B cell (primary cell): ENCODE results near the gene PPP2R5D. TPM values are rescaled to one million over a fixed set of nuclear protein-coding genes. Genes with fewer than 3 reads are reported as not detected.

ENCODE experiments used
- ATAC-seq: fragments of 200-7000 bp; cut with Tn5 transposase; one replicate; pipeline ENCODE4 v1.10.0; 2021; ENCODE audit warnings: low read depth, mild to moderate bottlenecking, moderate number of reproducible peaks, moderate library complexity
- CTCF ChIA-PET: fragments of 350-600 bp; sonication (Branson Sonifier 250); formaldehyde crosslinking; loops from one replicate; lab custom pipeline; 2021; ENCODE audit warnings: antibody characterized with exemption, inconsistent platforms; lab: Charles Lee
- POLR2A ChIA-PET: fragments of 350-600 bp; sonication (Branson Sonifier 250); formaldehyde crosslinking; loops from one replicate; lab custom pipeline; 2021; ENCODE audit warnings: antibody characterized with exemption; lab: Charles Lee
- DNase-seq: peaks from one replicate; pipeline ENCODE4 v3.0.0; 2013
- H2AFZ ChIP-seq: 2 replicates; pipeline ENCODE4 v1.6.1; 2012; ENCODE audit warnings: mild to moderate bottlenecking, low read depth, low read length; ENCODE audit not compliant: insufficient read depth, poor library complexity, severe bottlenecking
- H3K27ac ChIP-seq, 2 donors: 1 replicate in 1 of 2; 2 replicates in 1 of 2; pipeline ENCODE4 v1.5.1; 2012 to 2013; ENCODE audit warnings: low read length in 2 of 2, mild to moderate bottlenecking in 2 of 2, moderate library complexity in 1 of 2
- H3K27me3 ChIP-seq, 4 experiments: fragments of 200-600 bp in 1 of 4; sonication (generic) in 1 of 4; replicated peaks in 1 of 4; 1 replicate in 2 of 4; 2 replicates in 2 of 4; pipeline versions ENCODE4 v1.6.1 to v1.7.0; 2013 to 2016; ENCODE audit warnings: low read length in 3 of 4, mild to moderate bottlenecking in 2 of 4, mixed read lengths in 1 of 4, moderate library complexity in 1 of 4; ENCODE audit not compliant: insufficient read depth in 4 of 4, control insufficient read depth in 3 of 4; ENCODE audit errors: control extremely low read depth in 1 of 4
- H3K36me3 ChIP-seq, 2 experiments: replicated peaks in 1 of 2; 1 replicate in 1 of 2; 2 replicates in 1 of 2; pipeline versions ENCODE4 v1.6.1 to v1.7.1; 2013; ENCODE audit warnings: low read length in 1 of 2; ENCODE audit not compliant: insufficient read depth in 2 of 2, control insufficient read depth in 1 of 2; ENCODE audit errors: control extremely low read depth in 1 of 2, extremely low read depth in 1 of 2
- H3K4me1 ChIP-seq, 2 donors: fragments of 200-600 bp in 1 of 2; sonication (generic) in 1 of 2; 1 replicate in 1 of 2; 2 replicates in 1 of 2; pipeline versions ENCODE4 v1.5.1 to v1.6.1; 2013 to 2017; ENCODE audit warnings: low read length in 2 of 2; ENCODE audit not compliant: control insufficient read depth in 2 of 2, insufficient read depth in 2 of 2
- H3K4me2 ChIP-seq: replicated peaks from 2 replicates; pipeline ENCODE3; 2012; ENCODE audit warnings: mild to moderate bottlenecking, low read depth, low read length; ENCODE audit not compliant: poor library complexity, severe bottlenecking
- H3K4me3 ChIP-seq, 5 experiments: fragments of 200-600 bp in 1 of 5; sonication (generic) in 1 of 5; 1 replicate in 3 of 5; 2 replicates in 2 of 5; pipeline versions ENCODE4 v1.5.1 to v1.7.0; 2011 to 2016; ENCODE audit warnings: low read length in 4 of 5, mild to moderate bottlenecking in 4 of 5, low read depth in 2 of 5, control low read depth in 1 of 5, moderate library complexity in 1 of 5; ENCODE audit not compliant: insufficient read depth in 1 of 5; ENCODE audit errors: control extremely low read depth in 1 of 5, extremely low read depth in 1 of 5
- H3K79me2 ChIP-seq: fragments of 200-600 bp; sonication (generic); one replicate; pipeline ENCODE4 v1.6.0; 2016; ENCODE audit warnings: low read length; ENCODE audit not compliant: control insufficient read depth, insufficient read depth
- H3K9ac ChIP-seq: fragments of 200-600 bp; sonication (generic); 2 replicates; pipeline ENCODE4 v1.6.1; 2017; ENCODE audit warnings: mild to moderate bottlenecking, low read length, moderate library complexity
- H3K9me3 ChIP-seq, 3 donors: one replicate each; pipeline versions ENCODE4 v1.6.1 to v1.7.1; 2013; ENCODE audit warnings: low read length in 2 of 3; ENCODE audit not compliant: control insufficient read depth in 2 of 3, insufficient read depth in 1 of 3; ENCODE audit errors: control extremely low read depth in 1 of 3
- H4K20me1 ChIP-seq: 2 replicates; pipeline ENCODE4 v1.6.0; 2012; ENCODE audit warnings: mild to moderate bottlenecking, low read length; ENCODE audit not compliant: insufficient read depth, control insufficient read depth, poor library complexity, severe bottlenecking
- H3K27ac Mint-ChIP-seq: one replicate; pipeline ENCODE4 v1.8.0; 2021; ENCODE audit warnings: mixed read lengths
- H3K27me3 Mint-ChIP-seq: one replicate; pipeline ENCODE4 v1.8.0; 2021; ENCODE audit warnings: mixed read lengths
- H3K4me1 Mint-ChIP-seq: one replicate; pipeline ENCODE4 v1.8.0; 2021; ENCODE audit warnings: mixed read lengths
- H3K4me3 Mint-ChIP-seq: one replicate; pipeline ENCODE4 v1.8.0; 2021; ENCODE audit warnings: mixed read lengths
- H3K9me3 Mint-ChIP-seq: one replicate; pipeline ENCODE4 v1.8.0; 2022; ENCODE audit warnings: mixed read lengths; ENCODE audit not compliant: insufficient read depth
- CTCF ChIP-seq: fragments of 200-600 bp; IDR thresholded peaks from one replicate; pipeline ENCODE4 v1.8.0; 2022; ENCODE audit warnings: antibody characterized with exemption, mild to moderate bottlenecking
- EZH2 ChIP-seq: IDR thresholded peaks from 2 replicates; pipeline ENCODE4 v1.6.1; 2012; ENCODE audit warnings: borderline replicate concordance, low read depth, mild to moderate bottlenecking, moderate library complexity, low read length; ENCODE audit not compliant: insufficient read depth, poor library complexity, severe bottlenecking
- WGBS: methylation state at CpG from one replicate; pipeline ENCODE4 v1.1.5; 2013; ENCODE audit warnings: missing lambda C conversion rate; ENCODE audit not compliant: insufficient coverage; 5-methylcytosine and 5-hydroxymethylcytosine counted together
- intact Hi-C: fragments of 100-400 bp; cut with micrococcal nuclease; formaldehyde crosslinking; loops from one replicate; pipeline ENCODE4 v1.10.0; 2022
- polyA plus RNA-seq: library from polyadenylated mRNA; depleted of rRNA; stranded (reverse); fragments of >200 nt; gene quantifications from 2 replicates; pipeline ENCODE4 v1.2.3, GENCODE V29; 2012
- total RNA-seq, 2 donors: library from RNA; stranded (reverse); fragments of 120-200 nt in 1 of 2; gene quantifications; 1 replicate in 1 of 2; 2 replicates in 1 of 2; pipeline versions ENCODE4 v1.2.3 to v1.2.4, GENCODE V29; 2013 to 2022

PPP2R5D gene
- total and polyA plus RNA-seq, 2 donors (not counting 1 experiment from before 2014, with no cell fraction given), result 23.2 to 23.6 TPM

- peaks cover 13% of the 10 kb centered on the region for H3K4me1 Mint-ChIP-seq
- Histone ChIP-seq H3K9me3 (no peaks in the 10 kb centered on the region), H3K4me2 (no peak overlapping the region), H3K27me3 (peaks cover 0 to 12% (median 3%) of the 10 kb centered on the region in 4 experiments), H3K27ac (no peak overlapping the region), H3K79me2 (no peaks in the 10 kb centered on the region), H2AFZ (no peak overlapping the region), H3K9ac (no peak overlapping the region), H3K4me1 (peaks cover 9 to 16% of the 10 kb centered on the region in 2 donors), H4K20me1 (no peaks in the 10 kb centered on the region), H3K4me3 (no peak overlapping the region), H3K36me3 (peaks cover 0 to 44% of the 10 kb centered on the region in 2 experiments)
- intact Hi-C loops, result loop anchor here (5.0 kb wide), 1 partner anchor 62 kb away; no protein-coding TSS in a partner anchor
- ATAC-seq (peak; percentile 42), DNase-seq (no peak)
- POLR2A ChIA-PET, result no interaction called here
- over 99% methylated on average over 9 of the region's 9 CpGs for WGBS
- TF ChIP-seq CTCF (no peak), EZH2 (no peak)
- CTCF ChIA-PET, result interaction anchor here (1.0 to 1.3 kb wide), 2 partner anchors 20 to 179 kb away, joined by 3 to 4 read pairs; partner anchors contain the start of gene PPP2R5D
- H3K4me3 Mint-ChIP-seq, result no peak overlapping the region
- no peaks in the 10 kb centered on the region for H3K9me3 Mint-ChIP-seq
- H3K27me3 Mint-ChIP-seq, result no peaks in the 10 kb centered on the region
- H3K27ac Mint-ChIP-seq, result no peak overlapping the region
These were observed 20.3 kb upstream of the PPP2R5D start for GRCh38 chr6:42963855-42964605.

- peaks cover 8% of the 10 kb centered on the region for H4K20me1 ChIP-seq
- H3K27me3 ChIP-seq, result no peaks in the 10 kb centered on the region
- 90% methylated on average over 7 of the region's 7 CpGs for WGBS
- no peaks in the 10 kb centered on the region for H3K9me3 ChIP-seq
- no peaks in the 10 kb centered on the region for H3K27me3 Mint-ChIP-seq
- ATAC-seq, result no peak
- TF ChIP-seq CTCF, result no peak
- no peak for TF ChIP-seq EZH2
- ChIA-PET POLR2A (no interaction called here), CTCF (no interaction called here)
- intact Hi-C loops, result no loop called here
- H3K4me3 ChIP-seq, result no peak overlapping the region
- H3K27ac ChIP-seq, result no peak overlapping the region
- no peaks in the 10 kb centered on the region for H3K79me2 ChIP-seq
- peaks cover 0 to 56% of the 10 kb centered on the region in 2 experiments for H3K36me3 ChIP-seq
- H3K4me3 Mint-ChIP-seq, result no peak overlapping the region
- no peak overlapping the region for H2AFZ ChIP-seq
- no peak overlapping the region for H3K27ac Mint-ChIP-seq
- no peaks in the 10 kb centered on the region for H3K9me3 Mint-ChIP-seq
- no peak overlapping the region for H3K4me2 ChIP-seq
- H3K4me1 Mint-ChIP-seq, result peaks cover 2% of the 10 kb centered on the region
- no peaks in the 10 kb centered on the region for H3K4me1 ChIP-seq
- H3K9ac ChIP-seq, result no peak overlapping the region
- DNase-seq, result no peak
These were observed 17.8 kb upstream of the PPP2R5D start for GRCh38 chr6:42966571-42966970.
